ENCODE results near the gene NHLH1.

GRCh38 chr1:160344936-160345335 is 21.9 kb upstream of the NHLH1 start:
- TF ChIP-seq CTCF (IDR thresholded peaks at IDR 0.05; ENCODE audit: extremely low read depth in 1 of 2, insufficient read depth in 1 of 2, low read depth in 1 of 2, low read length in 2 of 2), result no peak
- no peak for TF ChIP-seq POLR2AphosphoS5 (IDR thresholded peaks at IDR 0.05; ENCODE audit: insufficient read depth, low read depth, low read length)

All from endothelial cell of umbilical vein (primary cell).